Measurements from ENCODE around the gene SRC.

SRC gene

DNA sequence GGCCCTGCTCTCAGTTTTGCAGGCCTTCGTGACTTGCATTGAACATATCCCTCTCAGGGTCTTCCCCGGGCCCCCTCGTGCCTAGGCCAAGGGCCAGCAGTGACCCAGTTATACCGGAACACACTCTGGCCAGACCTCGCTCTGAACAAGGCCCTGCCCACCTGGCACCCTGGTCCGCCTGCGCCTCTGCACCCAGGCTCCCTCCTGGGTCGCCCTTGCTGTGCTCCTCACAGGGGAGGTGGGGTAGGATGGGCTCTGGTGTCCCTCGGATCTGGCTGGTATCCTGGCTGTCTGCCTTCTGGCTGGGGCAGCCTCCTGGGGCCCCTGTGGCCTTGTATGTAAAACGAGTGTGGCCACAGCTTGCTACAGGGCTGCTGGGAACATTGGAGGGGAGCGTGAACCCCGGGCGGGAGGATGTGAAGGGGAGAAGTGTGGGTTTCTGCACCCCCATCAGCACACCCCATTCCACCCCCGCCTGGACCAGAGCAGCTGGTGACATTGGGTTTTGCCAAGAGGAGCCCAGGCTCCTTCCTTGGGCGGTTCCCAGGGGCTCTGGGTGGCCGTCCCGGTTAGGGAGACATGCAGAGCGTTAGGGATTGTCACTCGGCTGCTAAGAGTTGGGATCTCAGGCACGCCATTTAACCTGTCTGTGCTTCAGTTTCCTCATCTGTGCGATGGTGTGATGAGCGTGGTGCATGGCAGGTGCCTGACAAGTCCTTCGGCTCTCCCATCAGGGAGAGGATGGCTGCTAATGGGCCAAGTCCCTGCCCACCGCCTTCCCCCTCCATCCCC, 17.5 kb downstream of the SRC start:
- Mint-ChIP-seq H3K27ac (no peak overlapping the region), H3K36me3 (ENCODE audit: low read depth) (peaks cover 38% of the 10 kb centered on the region), H3K4me3 (no peak overlapping the region), H3K4me1 (peaks cover 23% of the 10 kb centered on the region), H3K9me3 (no peaks in the 10 kb centered on the region), H3K27me3 (ENCODE audit: low read depth, poor library complexity) (no peaks in the 10 kb centered on the region)
- no peak for TF ChIP-seq CTCF (IDR thresholded peaks at IDR 0.05)
- DNase-seq = no peak

DNA sequence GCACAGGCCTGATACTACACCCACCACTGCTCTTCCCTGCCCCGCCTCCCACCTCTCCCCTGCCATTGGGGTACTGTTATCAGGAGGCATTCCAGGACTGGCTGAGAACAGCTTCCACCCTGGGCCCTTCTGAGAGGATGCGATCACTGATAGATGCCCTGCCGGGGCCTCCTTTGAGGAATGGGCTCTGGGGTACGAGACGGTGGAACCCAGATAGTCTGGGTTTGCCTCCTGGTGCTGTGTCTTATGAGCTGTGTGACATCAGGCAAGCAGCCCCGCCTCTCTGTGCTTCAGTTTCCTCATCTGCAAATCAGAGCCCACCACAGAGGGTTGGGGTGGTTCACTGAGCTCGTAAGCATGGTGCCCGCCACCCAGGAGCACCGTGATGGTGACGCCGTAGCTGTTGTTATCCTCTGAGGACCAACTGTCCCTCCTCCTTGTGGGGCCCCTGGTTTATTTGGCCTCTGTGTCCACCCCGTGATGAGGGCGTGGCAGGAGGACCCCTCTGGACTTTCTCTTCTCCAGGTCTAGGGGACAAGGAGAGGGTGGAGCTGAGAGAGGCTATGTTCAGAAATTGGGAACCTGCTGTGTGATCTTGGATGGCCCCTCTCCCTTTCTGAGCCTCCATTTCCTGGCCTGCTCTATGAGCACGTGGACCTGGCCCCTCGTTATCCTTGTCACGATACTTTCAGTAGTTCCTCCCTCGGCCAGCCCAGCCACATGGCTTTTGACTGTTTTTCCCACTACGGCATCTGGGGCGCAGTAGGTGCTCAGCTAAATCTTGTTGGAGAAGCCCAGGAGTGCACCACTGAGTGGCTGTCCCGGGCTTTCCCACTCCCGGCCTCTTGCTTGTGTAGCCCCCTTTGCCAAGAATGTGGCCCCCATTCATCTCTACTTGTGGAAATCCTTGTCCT, 18.3 kb downstream of the SRC start:
- H3K4me1 Mint-ChIP-seq = peaks cover 14% of the 10 kb centered on the region
- no peak for DNase-seq
- peak overlapping the region; percentile 25 for H3K27ac Mint-ChIP-seq
- H3K9me3 Mint-ChIP-seq = no peaks in the 10 kb centered on the region
- H3K36me3 Mint-ChIP-seq (ENCODE audit: low read depth) = peaks cover 45% of the 10 kb centered on the region
- H3K4me3 Mint-ChIP-seq = no peak overlapping the region
- H3K27me3 Mint-ChIP-seq (ENCODE audit: low read depth, poor library complexity) = no peaks in the 10 kb centered on the region
- TF ChIP-seq CTCF (IDR thresholded peaks at IDR 0.05) = no peak

GRCh38 chr20:37364927-37365272, 19.0 kb downstream of the SRC start:
- no peaks in the 10 kb centered on the region for H3K27me3 Mint-ChIP-seq (ENCODE audit: low read depth, poor library complexity)
- no peak for DNase-seq
- no peak for TF ChIP-seq CTCF (IDR thresholded peaks at IDR 0.05)
- no peaks in the 10 kb centered on the region for H3K9me3 Mint-ChIP-seq
- peaks cover 8% of the 10 kb centered on the region for H3K4me1 Mint-ChIP-seq
- no peak overlapping the region for H3K27ac Mint-ChIP-seq
- no peak overlapping the region for H3K4me3 Mint-ChIP-seq
- peaks cover 51% of the 10 kb centered on the region for H3K36me3 Mint-ChIP-seq (ENCODE audit: low read depth)

DNA sequence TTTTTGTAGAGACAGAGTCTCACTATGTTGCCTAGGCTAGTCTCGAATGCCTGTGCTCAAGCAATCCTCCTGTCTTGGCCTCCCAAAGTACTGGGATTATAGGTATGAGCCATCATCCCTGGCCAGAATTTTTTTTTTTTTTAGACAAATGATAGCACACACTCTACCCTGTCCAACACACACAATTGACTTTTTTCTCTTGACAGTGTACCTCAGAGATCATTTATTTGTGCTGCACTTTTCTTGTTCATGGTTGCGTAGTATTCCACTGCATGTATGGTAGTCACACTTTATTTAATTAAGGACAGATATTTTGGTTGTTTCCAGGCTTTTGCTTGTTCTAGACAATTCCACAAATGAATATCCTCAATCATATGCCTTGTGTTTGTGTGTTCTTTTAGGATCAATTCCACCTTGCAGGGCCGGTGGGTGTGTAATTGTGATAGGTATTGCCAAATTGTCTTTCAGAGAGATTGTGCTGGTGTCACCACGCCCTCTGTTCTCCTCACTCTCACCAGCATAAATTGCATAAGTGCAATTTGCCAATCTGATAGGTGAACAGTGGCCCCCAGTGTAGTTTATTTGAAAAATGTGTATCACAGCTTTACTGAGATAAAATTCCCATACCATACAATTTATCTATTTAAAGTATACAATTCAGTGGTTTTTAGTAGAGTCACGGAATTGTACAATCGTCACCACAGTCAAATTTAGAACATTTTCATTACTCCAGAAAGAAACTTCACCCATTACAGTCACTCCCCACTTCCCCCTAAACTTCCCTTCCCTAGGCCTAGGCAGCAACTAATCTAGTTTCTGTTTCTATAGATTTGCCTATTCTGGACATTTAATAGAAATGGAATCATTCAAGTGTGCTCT, 20.1 kb downstream of the SRC start:
- no peaks in the 10 kb centered on the region for H3K27me3 Mint-ChIP-seq (ENCODE audit: low read depth, poor library complexity)
- H3K4me1 Mint-ChIP-seq = no peaks in the 10 kb centered on the region
- H3K36me3 Mint-ChIP-seq (ENCODE audit: low read depth) = peaks cover 52% of the 10 kb centered on the region
- H3K4me3 Mint-ChIP-seq = no peak overlapping the region
- no peak for TF ChIP-seq CTCF (IDR thresholded peaks at IDR 0.05)
- no peaks in the 10 kb centered on the region for H3K9me3 Mint-ChIP-seq
- no peak overlapping the region for H3K27ac Mint-ChIP-seq
- DNase-seq = no peak

DNA sequence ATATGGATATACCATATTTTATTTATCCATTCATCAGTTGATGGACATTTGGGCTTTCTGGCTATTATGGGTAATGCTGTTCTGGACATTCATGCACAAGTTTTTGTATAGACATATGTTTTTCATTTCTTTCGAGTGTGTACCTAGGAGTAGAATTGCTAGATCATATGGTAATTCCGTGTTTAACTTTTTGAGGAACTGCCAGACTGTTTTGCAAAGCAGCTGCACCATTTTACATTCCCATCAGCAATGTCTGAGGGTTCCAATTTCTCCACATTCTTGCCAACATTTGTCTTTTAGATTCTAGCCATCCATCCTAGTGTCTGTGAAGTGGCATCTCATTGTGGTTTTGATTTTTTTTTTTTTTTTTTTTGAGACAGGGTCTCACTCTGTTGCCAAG, 20.8 kb downstream of the SRC start:
- no peak overlapping the region for H3K4me3 Mint-ChIP-seq
- no peaks in the 10 kb centered on the region for H3K27me3 Mint-ChIP-seq (ENCODE audit: low read depth, poor library complexity)
- no peaks in the 10 kb centered on the region for H3K4me1 Mint-ChIP-seq
- peaks cover 57% of the 10 kb centered on the region for H3K36me3 Mint-ChIP-seq (ENCODE audit: low read depth)
- DNase-seq = no peak
- TF ChIP-seq CTCF (IDR thresholded peaks at IDR 0.05) = no peak
- H3K27ac Mint-ChIP-seq = no peak overlapping the region
- H3K9me3 Mint-ChIP-seq = no peaks in the 10 kb centered on the region

Data from nephron progenitor cell (in vitro differentiated cells).